Astrocyte (in vitro differentiated cells and primary cell): ENCODE data around the gene C1orf50. TPM values are rescaled to one million over a fixed set of nuclear protein-coding genes. Genes with fewer than 3 reads are reported as not detected.

ENCODE experiments used
- DNase-seq: peaks from one replicate; pipeline ENCODE4 v3.0.0-alpha.2; 2010; ENCODE audit warnings: low read depth
- FAIRE-seq: peaks from 2 replicates; lab custom pipeline; 2011; peaks lifted over from hg19 to GRCh38; lab: Jason Lieb, UNC
- H2AFZ ChIP-seq: 2 replicates; pipeline ENCODE4 v1.6.0; 2012; ENCODE audit warnings: low read depth, low read length, inconsistent platforms
- H3K27ac ChIP-seq: 2 replicates; pipeline ENCODE4 v1.5.1; 2011; ENCODE audit warnings: low read depth, low read length, inconsistent platforms
- H3K27me3 ChIP-seq: 2 replicates; pipeline ENCODE4 v1.6.0; 2011; ENCODE audit warnings: low read length, inconsistent platforms; ENCODE audit not compliant: insufficient read depth
- H3K36me3 ChIP-seq: 2 replicates; pipeline ENCODE4 v1.5.1; 2011; ENCODE audit warnings: low read length, inconsistent platforms; ENCODE audit not compliant: insufficient read depth
- H3K4me1 ChIP-seq: 2 replicates; pipeline ENCODE4 v1.5.1; 2011; ENCODE audit warnings: low read length, inconsistent platforms; ENCODE audit not compliant: insufficient read depth
- H3K4me2 ChIP-seq: 2 replicates; pipeline ENCODE4 v1.6.0; 2012; ENCODE audit warnings: low read length, inconsistent platforms
- H3K4me3 ChIP-seq: 2 replicates; pipeline ENCODE4 v1.5.1; 2011; ENCODE audit warnings: low read depth, mild to moderate bottlenecking, low read length, inconsistent platforms; ENCODE audit not compliant: insufficient read depth
- H3K79me2 ChIP-seq: 2 replicates; pipeline ENCODE4 v1.6.0; 2012; ENCODE audit warnings: mild to moderate bottlenecking, low read length, inconsistent platforms; ENCODE audit not compliant: insufficient read depth
- H3K9ac ChIP-seq: 2 replicates; pipeline ENCODE4 v1.6.0; 2012; ENCODE audit warnings: mild to moderate bottlenecking, low read length, inconsistent platforms
- H3K9me3 ChIP-seq: 2 replicates; pipeline ENCODE4 v1.5.1; 2012; ENCODE audit warnings: low read depth, mild to moderate bottlenecking, low read length, inconsistent platforms; ENCODE audit not compliant: insufficient read depth
- H4K20me1 ChIP-seq: 2 replicates; pipeline ENCODE4 v1.6.0; 2012; ENCODE audit warnings: low read length, inconsistent platforms; ENCODE audit not compliant: insufficient read depth
- H3K27ac Mint-ChIP-seq: one replicate; pipeline ENCODE4 v1.8.0; 2021; ENCODE audit warnings: mild to moderate bottlenecking, mixed read lengths; ENCODE audit not compliant: unreplicated experiment
- H3K27me3 Mint-ChIP-seq: one replicate; pipeline ENCODE4 v1.8.0; 2021; ENCODE audit warnings: low read depth, mixed read lengths; ENCODE audit not compliant: unreplicated experiment
- H3K36me3 Mint-ChIP-seq: one replicate; pipeline ENCODE4 v1.8.0; 2021; ENCODE audit warnings: low read depth, mixed read lengths; ENCODE audit not compliant: unreplicated experiment
- H3K4me1 Mint-ChIP-seq: one replicate; pipeline ENCODE4 v1.8.0; 2021; ENCODE audit warnings: low read depth, mixed read lengths; ENCODE audit not compliant: unreplicated experiment
- H3K4me3 Mint-ChIP-seq: one replicate; pipeline ENCODE4 v1.8.0; 2021; ENCODE audit warnings: mild to moderate bottlenecking, moderate library complexity, mixed read lengths; ENCODE audit not compliant: unreplicated experiment
- H3K9me3 Mint-ChIP-seq: one replicate; pipeline ENCODE4 v1.8.0; 2021; ENCODE audit warnings: mild to moderate bottlenecking, mixed read lengths; ENCODE audit not compliant: unreplicated experiment
- EZH2 ChIP-seq: IDR thresholded peaks from 2 replicates; pipeline ENCODE4 v1.6.1; 2012; ENCODE audit warnings: mild to moderate bottlenecking, low read length, inconsistent platforms; ENCODE audit not compliant: insufficient read depth
- total RNA-seq: library from RNA; stranded (reverse); gene quantifications from 2 replicates; pipeline ENCODE4 v1.2.1, GENCODE V29; 2021
- TF ChIP-seq, protein P1 (sequence below): IDR thresholded peaks from 2 replicates; pipeline ENCODE4 v1.5.1; 2011; ENCODE audit warnings: low read depth, mild to moderate bottlenecking, inconsistent platforms, low read length, moderate library complexity; ENCODE audit not compliant: insufficient read depth

The C1orf50 gene
- total RNA-seq, 1 donor from 2014 or later, result 9.5 TPM

DNA sequence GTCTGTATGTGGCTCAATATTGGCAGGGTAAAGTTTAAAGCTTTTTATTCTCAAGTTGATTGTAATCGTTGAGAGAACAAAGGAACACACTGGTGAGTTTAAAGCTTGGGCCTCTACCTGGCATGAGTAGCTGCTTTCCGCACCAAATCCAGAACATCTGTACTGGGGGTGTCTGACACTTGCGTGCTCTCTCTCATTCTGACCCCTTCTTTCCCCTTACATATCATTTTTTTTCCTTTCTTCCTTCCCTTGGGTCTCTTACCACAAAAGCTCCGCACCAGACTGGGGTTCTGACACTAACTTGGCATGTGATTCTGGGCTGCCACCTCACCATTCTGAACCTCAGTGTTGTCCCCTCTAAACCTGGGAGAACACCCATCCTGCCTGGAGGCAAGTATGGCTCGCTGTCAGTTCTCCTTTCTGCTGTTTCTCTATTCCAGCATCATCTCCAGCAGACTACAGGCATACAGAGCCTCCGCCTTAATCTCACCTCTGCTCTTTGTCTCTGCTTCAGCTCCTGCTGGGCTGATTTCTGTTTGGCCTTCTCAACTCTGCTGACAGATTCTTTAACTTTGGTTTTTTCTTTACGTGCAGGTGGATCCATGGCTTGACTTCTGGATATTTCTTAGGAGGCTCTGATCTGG lies 49.0 kb downstream of the C1orf50 start:
- FAIRE-seq (no peak), DNase-seq (no peak)
- Histone ChIP-seq H3K79me2 (peaks cover 17% of the 10 kb centered on the region), H3K9me3 (no peaks in the 10 kb centered on the region), H3K27me3 (no peaks in the 10 kb centered on the region), H3K4me3 (peak overlapping the region; percentile 70), H2AFZ (peak overlapping the region; percentile 76), H3K36me3 (no peaks in the 10 kb centered on the region), H4K20me1 (peaks cover 5% of the 10 kb centered on the region), H3K4me1 (peaks cover 16% of the 10 kb centered on the region), H3K4me2 (peak overlapping the region; percentile 97), H3K9ac (peak overlapping the region; percentile 96), H3K27ac (peak overlapping the region; percentile 53)
- Mint-ChIP-seq H3K27ac (peak overlapping the region; percentile 85), H3K4me1 (peaks cover 10% of the 10 kb centered on the region), H3K4me3 (peak overlapping the region; percentile 83), H3K36me3 (no peaks in the 10 kb centered on the region), H3K27me3 (no peaks in the 10 kb centered on the region), H3K9me3 (peaks cover 5% of the 10 kb centered on the region)
- TF ChIP-seq, protein P1, sequence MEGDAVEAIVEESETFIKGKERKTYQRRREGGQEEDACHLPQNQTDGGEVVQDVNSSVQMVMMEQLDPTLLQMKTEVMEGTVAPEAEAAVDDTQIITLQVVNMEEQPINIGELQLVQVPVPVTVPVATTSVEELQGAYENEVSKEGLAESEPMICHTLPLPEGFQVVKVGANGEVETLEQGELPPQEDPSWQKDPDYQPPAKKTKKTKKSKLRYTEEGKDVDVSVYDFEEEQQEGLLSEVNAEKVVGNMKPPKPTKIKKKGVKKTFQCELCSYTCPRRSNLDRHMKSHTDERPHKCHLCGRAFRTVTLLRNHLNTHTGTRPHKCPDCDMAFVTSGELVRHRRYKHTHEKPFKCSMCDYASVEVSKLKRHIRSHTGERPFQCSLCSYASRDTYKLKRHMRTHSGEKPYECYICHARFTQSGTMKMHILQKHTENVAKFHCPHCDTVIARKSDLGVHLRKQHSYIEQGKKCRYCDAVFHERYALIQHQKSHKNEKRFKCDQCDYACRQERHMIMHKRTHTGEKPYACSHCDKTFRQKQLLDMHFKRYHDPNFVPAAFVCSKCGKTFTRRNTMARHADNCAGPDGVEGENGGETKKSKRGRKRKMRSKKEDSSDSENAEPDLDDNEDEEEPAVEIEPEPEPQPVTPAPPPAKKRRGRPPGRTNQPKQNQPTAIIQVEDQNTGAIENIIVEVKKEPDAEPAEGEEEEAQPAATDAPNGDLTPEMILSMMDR, result no peak
- no peak for TF ChIP-seq EZH2

DNA sequence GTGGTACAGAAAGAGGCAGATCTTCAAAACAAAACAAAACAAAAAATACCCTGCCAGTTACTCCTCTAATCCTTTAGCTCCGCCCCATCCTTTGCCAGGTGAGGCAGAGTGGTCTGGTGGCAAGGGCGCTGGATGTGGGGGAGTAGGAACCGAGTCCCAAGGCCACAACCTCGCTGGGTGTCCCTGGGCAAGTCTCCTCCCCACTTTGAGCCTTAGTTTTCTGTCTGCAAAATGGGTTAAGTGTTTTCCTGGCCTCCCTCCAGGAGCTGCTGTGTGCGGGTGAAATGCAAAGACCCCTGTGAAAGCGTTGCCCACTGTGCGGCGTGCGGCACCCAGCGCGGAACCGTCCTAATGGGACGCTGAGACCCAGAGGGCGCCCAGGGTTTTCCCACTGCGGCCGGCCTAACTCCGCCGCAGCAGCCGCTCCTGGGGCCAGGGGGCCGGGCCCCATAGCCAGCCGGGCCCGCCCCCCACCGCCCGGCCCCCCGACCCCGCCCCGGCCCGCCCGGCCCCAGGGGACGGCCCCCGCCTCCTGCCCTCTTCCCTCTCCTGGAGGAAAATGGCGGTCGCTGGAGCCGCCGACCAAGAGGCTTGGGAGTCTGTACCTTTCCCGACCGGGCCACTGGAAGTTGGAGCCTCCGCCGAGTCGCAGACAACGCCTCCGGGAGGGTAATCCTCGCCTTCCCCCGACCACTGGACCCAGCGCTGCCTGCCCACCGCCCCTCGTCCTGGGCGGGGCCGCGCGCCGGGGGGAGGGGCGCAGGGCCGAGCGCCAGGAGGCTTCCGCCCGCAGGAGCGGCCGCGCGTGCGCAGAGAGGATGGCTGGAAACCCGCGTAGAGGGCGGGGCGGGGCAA lies 49.8 kb downstream of the C1orf50 start, which contains the start of the genes ERMAP and SVBP:
ERMAP (plus strand) TSS at position 538 of the 855 bp plus-strand sequence. CDS start 13,327 bp downstream, outside the sequence.
SVBP (minus strand) TSS at position 813 of the 855 bp plus-strand sequence. CDS start 853 bp downstream, outside the sequence.
- H3K27me3 ChIP-seq, result no peaks in the 10 kb centered on the region
- H3K79me2 ChIP-seq, result peaks cover 17% of the 10 kb centered on the region
- peak within 1 kb of the TSS; percentile 83 for H3K4me3 Mint-ChIP-seq
- H3K4me1 Mint-ChIP-seq, result peaks cover 10% of the 10 kb centered on the region
- H3K36me3 Mint-ChIP-seq, result no peaks in the 10 kb centered on the region
- H3K4me2 ChIP-seq, result peak within 1 kb of the TSS; percentile 97
- FAIRE-seq (no peak), DNase-seq (peak; percentile 54)
- peak within 1 kb of the TSS; percentile 95 for H2AFZ ChIP-seq
- H3K27me3 Mint-ChIP-seq, result no peaks in the 10 kb centered on the region
- peak within 1 kb of the TSS; percentile 98 for H3K27ac ChIP-seq
- H3K4me1 ChIP-seq, result peaks cover 16% of the 10 kb centered on the region
- peak within 1 kb of the TSS; percentile 71 for H3K4me3 ChIP-seq
- H3K36me3 ChIP-seq, result no peaks in the 10 kb centered on the region
- peaks cover 5% of the 10 kb centered on the region for H4K20me1 ChIP-seq
- H3K9me3 ChIP-seq, result no peaks in the 10 kb centered on the region
- TF ChIP-seq, protein P1, result no peak
- no peak for TF ChIP-seq EZH2
- H3K27ac Mint-ChIP-seq, result peak within 1 kb of the TSS; percentile 85
- peaks cover 5% of the 10 kb centered on the region for H3K9me3 Mint-ChIP-seq
- H3K9ac ChIP-seq, result peak within 1 kb of the TSS; percentile 96
